GM18868 (cell line): ENCODE results near the gene ERC2.

Source experiments
- ATAC-seq: cut with Tn5 transposase; IDR thresholded peaks from one replicate; pipeline ENCODE4 v1.9.1; 2021; ENCODE audit warnings: mild to moderate bottlenecking, moderate library complexity; ENCODE audit not compliant: unreplicated experiment

ERC2 gene

GRCh38 chr3:55554634-55555425 is 913.4 kb downstream of the ERC2 start:
- no peak for ATAC-seq

GRCh38 chr3:55551644-55552043 is 916.6 kb downstream of the ERC2 start:
- ATAC-seq, result no peak

- ATAC-seq, result no peak
These were observed 919.1 kb downstream of the ERC2 start for GRCh38 chr3:55549177-55549576.

- no peak for ATAC-seq
These were observed 921.2 kb downstream of the ERC2 start for GRCh38 chr3:55546866-55547669.

- no peak for ATAC-seq
These were observed 922.3 kb downstream of the ERC2 start for GRCh38 chr3:55545995-55546394.

- ATAC-seq, result no peak
These were observed 924.0 kb downstream of the ERC2 start for GRCh38 chr3:55544219-55544618.

GRCh38 chr3:55543181-55543614 is 925.1 kb downstream of the ERC2 start:
- no peak for ATAC-seq

- ATAC-seq, result no peak
These were observed 926.8 kb downstream of the ERC2 start for GRCh38 chr3:55541456-55541855.

GRCh38 chr3:55541016-55541415 is 927.3 kb downstream of the ERC2 start:
- no peak for ATAC-seq

- no peak for ATAC-seq
These were observed 927.7 kb downstream of the ERC2 start for GRCh38 chr3:55540579-55540978.

- ATAC-seq, result no peak
These were observed 930.1 kb downstream of the ERC2 start for GRCh38 chr3:55538158-55538557.

- ATAC-seq, result no peak
These were observed 930.7 kb downstream of the ERC2 start for GRCh38 chr3:55537563-55537962.

GRCh38 chr3:55537129-55537528 is 931.1 kb downstream of the ERC2 start:
- ATAC-seq, result no peak

- no peak for ATAC-seq
These were observed 933.4 kb downstream of the ERC2 start for GRCh38 chr3:55534876-55535275.

- no peak for ATAC-seq
These were observed 935.5 kb downstream of the ERC2 start for GRCh38 chr3:55532806-55533205.

- ATAC-seq, result no peak
These were observed 936.9 kb downstream of the ERC2 start for GRCh38 chr3:55531321-55531720.

- ATAC-seq, result no peak
These were observed 940.9 kb downstream of the ERC2 start for GRCh38 chr3:55527361-55527760.

- no peak for ATAC-seq
These were observed 941.8 kb downstream of the ERC2 start for GRCh38 chr3:55526332-55527030.

- no peak for ATAC-seq
These were observed 942.8 kb downstream of the ERC2 start for GRCh38 chr3:55525436-55525835.

- ATAC-seq, result no peak
These were observed 943.6 kb downstream of the ERC2 start for GRCh38 chr3:55524565-55525244.

GRCh38 chr3:55523471-55523870 is 944.8 kb downstream of the ERC2 start:
- no peak for ATAC-seq
